HG03175 (cell line): ENCODE measurements around the gene SLC36A4.
"Not testable (repeated sequence)": the region's sequence is repeated elsewhere in the genome, so short reads cannot be mapped to it uniquely, and the experiment has no call there.

Experiments
- ATAC-seq: cut with Tn5 transposase; IDR thresholded peaks from one replicate; pipeline ENCODE4 v1.9.1; 2021; ENCODE audit warnings: mild to moderate bottlenecking, moderate library complexity; ENCODE audit not compliant: unreplicated experiment

The SLC36A4 gene

DNA sequence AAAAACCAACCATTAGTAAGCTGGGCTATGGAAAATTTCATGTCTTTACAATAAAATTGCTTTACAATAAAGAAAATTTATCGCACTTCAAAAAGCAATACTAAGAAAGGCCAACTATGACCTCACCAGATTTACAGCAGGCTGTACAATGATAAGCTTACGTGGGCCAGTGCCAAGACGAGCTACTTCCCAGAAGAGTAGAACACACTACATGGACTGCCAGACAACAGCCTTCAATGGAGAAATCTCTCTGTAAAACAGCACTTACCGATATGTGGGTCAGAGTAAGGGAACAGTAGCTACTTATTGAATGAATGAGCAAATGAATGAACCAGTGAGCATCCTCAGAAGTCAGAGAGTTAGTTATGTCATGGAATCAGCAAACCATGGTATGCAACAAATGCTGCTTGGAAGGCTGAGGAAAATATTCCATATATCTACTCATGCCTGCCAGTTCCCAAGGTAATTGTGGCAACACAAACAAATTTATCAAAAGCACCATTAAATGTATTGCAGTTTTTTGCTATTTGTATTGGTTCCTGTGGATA is 74.4 kb downstream of the SLC36A4 start:
- no peak for ATAC-seq

DNA sequence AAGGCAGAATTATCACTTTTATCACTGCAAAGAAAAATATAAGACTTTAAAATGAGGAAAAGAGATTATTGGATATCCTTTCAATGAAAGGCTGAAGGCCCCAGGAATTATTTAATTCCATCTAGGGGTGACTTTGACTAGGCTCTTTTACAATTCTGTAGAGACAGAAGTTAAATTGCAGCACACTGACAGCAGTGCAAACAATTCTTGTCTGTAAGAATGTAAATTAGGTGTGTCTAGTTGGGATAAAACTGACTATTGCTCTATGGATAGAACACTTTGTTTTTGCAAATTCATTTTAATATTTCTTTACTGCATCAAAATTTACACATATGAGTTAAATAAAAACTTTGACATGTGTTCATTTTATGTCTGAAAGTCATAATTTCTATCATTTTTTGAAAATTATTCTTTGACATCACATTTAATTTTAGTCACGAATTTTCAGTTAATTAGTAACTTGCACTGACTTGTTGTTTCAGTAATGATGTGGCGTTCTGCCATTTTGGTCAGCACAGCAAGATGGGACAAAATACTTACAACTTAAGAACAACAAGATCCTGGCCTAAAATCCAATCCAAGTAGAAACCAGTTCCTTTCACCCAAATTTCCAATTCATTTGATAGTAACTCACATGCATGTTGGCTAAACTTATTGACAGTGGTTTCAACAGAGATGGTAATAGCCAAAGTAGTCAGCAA is 75.1 kb downstream of the SLC36A4 start:
- ATAC-seq, result no peak

DNA sequence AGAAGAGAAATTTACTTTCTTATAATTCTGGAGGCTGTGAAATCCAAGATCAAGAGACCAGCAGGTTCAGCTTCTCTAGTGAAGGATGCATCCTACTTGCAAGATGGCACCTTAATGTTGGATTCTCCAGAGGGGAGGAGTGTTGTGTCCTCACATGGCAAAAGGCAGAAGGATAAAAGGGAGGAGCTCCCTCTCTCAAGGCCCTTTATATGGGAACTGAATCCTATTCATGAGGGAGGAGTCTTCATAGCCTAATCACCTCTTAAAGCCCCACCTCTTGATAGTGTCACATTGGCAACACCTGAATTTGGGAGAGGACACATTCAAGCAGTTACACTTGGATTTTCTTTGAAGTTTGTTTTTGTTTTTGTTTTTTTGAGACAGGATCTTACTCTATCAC is 79.5 kb downstream of the SLC36A4 start:
- ATAC-seq, result no peak

DNA sequence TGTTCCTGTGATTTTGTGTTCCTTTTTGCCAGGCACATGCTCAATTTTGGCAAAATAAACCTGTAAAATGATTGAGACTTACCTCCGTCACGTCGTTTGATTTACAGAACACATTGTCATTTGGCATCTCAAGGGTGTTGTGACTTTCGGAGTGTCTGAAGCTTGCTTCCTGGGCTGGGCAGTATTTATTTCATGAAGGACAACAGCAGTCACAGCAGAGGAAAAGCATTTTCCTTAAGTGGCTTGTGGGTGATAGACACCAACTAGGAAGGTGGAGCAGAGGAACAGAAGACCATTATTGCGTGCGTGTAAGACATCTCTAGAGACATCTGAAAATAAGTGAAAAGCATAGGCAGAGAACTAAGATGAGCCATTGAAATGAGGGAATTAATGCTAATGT is 80.2 kb downstream of the SLC36A4 start:
- no peak for ATAC-seq

DNA sequence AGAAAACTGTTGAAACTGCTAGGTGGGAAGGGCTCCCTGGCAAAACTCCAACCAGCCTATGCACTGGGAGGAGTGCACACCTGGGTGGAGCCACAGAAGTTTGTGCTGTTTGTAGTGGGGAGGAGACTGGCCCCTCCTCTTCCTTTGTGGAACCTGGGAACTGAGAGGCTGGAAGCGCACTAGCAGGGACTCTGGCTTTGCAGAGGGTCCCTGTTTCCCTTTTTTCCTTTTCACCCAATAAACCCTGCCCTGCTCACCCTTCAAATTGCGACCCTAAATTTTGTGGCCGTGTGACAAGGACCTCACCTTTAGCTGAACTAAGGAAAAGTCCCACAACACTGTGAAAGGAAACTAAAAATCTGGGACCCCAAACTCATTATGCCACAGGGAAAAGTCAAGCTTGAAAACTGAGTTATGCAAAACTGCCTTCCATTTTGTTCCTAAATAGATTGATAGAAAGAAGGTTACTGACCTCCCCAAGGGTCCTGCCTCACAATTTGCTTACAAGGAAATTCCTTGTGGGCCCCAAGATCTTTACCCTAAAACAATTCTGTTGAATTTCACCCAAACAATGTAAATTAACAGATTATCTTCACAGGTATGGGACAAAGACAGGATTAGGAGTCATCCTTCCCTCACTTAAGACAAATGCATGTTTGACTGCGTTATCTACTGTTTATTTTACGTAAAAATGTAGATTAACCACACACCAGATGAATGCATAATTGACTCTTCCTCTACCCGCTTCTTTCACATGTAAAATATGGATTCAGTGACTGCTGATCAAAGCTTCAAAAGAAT is 81.0 kb downstream of the SLC36A4 start:
- no peak for ATAC-seq

DNA sequence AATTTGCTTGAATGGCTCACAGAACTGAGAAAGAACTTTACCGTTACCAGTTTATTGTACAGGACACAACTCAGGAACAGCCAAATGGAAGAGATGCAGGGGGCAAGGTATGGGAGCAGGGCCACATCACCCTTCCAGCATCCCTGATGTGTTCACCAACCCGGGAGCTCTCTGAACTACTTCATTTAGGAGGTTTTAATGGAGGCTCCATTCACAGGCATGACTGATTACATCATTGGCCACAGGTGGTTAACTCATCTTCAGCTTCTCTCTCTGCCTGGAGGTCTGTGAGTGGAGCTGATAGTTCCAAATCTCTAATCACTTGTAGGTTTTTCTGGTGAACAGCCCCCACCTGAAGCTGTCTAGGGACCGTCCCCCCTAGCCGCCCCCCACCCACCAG is 83.5 kb downstream of the SLC36A4 start:
- no peak for ATAC-seq

DNA sequence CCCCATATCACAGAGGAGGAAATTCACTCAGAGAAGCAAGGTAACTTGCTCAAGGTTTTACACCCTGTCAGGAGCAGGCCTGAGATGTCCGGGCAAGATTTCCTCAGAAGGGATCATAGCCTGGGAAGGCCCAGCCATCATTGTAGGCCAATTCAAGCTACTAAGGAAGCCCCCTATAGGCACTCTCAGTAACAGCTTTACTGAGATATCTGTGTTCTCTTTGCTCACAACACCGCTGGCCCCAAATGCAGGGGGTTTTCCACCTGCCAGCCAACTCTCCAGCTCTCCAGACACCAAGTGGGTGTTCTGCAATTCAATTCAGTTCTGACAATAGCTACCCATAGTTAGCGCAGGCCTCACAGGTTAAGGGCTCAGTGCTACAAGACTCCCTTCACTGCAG is 84.0 kb downstream of the SLC36A4 start:
- ATAC-seq, result no peak

DNA sequence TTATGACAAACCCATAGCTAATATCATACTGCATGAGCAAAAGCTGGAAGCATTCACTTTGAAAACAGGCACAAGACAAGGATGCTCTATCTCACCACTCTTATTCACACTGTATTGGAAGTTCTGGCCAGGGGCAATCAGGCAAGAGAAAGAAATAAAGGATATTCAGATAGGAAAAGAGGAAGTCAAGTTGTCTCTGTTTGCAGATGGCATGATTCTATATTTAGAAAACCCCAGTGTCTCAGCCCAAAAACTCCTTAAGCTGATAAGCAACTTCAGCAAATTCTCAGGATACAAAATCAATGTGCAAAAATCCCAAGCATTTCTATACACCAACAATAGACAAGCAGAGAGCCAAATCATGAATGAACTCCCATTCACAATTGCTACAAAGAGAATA is 86.6 kb downstream of the SLC36A4 start:
- not testable (repeated sequence) for ATAC-seq

DNA sequence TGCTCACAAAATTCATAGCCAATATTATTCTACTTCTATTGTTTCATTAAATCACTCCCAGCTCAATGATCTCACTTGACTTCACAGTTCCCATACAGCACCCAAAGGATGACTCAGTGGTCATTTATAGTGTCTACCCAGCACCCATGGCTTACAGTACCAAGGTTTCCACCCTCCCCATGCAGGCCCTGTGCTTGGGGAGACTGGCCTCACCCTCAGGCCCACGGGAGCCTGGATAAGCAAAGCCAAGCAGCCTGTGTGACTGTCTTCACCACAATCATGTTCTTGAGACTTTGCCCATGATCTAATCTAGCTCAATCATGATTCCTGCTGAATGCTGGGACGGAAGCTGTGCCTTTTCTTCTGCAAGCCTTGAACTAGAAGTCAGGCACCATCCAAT is 97.6 kb downstream of the SLC36A4 start:
- no peak for ATAC-seq

DNA sequence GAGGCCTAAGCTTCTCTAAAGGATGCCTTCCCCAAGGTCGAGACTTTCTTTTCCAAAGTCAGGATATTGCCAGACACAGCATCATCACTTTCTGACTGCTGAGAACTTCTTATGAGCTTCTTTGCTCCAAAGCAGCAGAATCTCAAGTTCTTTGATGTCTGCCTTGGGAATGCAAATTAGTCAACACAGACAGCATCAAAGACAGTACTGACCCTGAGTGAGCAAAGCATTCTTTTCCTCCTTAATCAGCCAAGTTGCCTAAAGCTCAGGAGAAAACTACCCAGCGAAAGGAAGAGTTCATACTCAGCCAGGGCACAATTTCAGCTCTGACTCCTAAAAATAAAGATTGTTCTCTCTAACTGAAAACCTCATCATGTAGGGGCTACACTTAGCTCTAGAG is 98.0 kb downstream of the SLC36A4 start:
- ATAC-seq, result no peak
